ENCODE data around the gene KCTD15.

DNA sequence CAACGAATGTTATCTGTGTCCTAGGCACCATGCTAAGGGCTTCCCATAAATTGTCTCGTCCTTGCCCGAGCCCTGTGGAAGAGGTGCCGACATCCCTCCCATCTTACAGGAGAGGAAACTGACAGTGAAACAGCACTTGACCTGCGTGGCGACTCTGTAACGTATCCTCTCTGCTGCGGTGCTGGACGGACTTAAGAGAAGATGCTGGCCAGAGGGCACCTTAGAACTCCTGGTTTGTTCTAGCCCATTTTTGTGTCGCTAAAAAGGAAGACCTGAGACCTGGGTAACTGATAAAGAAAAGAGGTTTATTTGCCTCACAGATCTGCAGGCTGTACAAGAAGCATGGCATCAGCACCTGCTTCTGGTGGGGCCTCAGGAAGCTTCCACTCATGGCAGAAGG is 68.6 kb downstream of the KCTD15 start:
- TF ChIP-seq, protein P1, sequence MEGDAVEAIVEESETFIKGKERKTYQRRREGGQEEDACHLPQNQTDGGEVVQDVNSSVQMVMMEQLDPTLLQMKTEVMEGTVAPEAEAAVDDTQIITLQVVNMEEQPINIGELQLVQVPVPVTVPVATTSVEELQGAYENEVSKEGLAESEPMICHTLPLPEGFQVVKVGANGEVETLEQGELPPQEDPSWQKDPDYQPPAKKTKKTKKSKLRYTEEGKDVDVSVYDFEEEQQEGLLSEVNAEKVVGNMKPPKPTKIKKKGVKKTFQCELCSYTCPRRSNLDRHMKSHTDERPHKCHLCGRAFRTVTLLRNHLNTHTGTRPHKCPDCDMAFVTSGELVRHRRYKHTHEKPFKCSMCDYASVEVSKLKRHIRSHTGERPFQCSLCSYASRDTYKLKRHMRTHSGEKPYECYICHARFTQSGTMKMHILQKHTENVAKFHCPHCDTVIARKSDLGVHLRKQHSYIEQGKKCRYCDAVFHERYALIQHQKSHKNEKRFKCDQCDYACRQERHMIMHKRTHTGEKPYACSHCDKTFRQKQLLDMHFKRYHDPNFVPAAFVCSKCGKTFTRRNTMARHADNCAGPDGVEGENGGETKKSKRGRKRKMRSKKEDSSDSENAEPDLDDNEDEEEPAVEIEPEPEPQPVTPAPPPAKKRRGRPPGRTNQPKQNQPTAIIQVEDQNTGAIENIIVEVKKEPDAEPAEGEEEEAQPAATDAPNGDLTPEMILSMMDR (IDR thresholded peaks at IDR 0.05): no peak
- TF ChIP-seq POLR2A (IDR thresholded peaks at IDR 0.05): no peak

All from thyroid gland (tissue), 4 donors.